Testis (tissue), 3 donors: Measurements from ENCODE around the gene DIAPH1. TPM values are rescaled to one million over a fixed set of nuclear protein-coding genes. Genes with fewer than 3 reads are reported as not detected.

ENCODE experiments used
- DNase-seq: peaks from one replicate; pipeline ENCODE4 v3.0.0-alpha.2; 2019
- H3K27ac ChIP-seq, 2 donors: fragments of 200-600 bp; sonication (generic); one replicate each; pipeline ENCODE4 v1.5.1; 2019
- H3K27me3 ChIP-seq: fragments of 200-600 bp; sonication (generic); one replicate; pipeline ENCODE4 v1.5.1; 2019
- H3K36me3 ChIP-seq: fragments of 200-600 bp; sonication (generic); one replicate; pipeline ENCODE4 v1.5.1; 2017; ENCODE audit warnings: low read depth; ENCODE audit errors: missing control alignments
- H3K4me1 ChIP-seq: fragments of 200-600 bp; sonication (generic); one replicate; pipeline ENCODE4 v1.5.1; 2019
- H3K4me3 ChIP-seq, 2 donors: fragments of 200-600 bp; sonication (generic); one replicate each; pipeline ENCODE4 v1.5.1; 2017 to 2019
- H3K9me3 ChIP-seq: fragments of 200-600 bp; sonication (generic); one replicate; pipeline ENCODE4 v1.5.1; 2017
- POLR2A ChIP-seq: fragments of 450-650 bp; IDR thresholded peaks from one replicate; pipeline ENCODE4 v1.6.1; 2017; ENCODE audit warnings: antibody characterized with exemption, mild to moderate bottlenecking, moderate library complexity
- WGBS, 2 donors: methylation state at CpG; one replicate each; pipeline ENCODE4 v1.1.5; 2018; 5-methylcytosine and 5-hydroxymethylcytosine counted together
- intact Hi-C: fragments of 100-400 bp; cut with DNase I; formaldehyde crosslinking; loops from one replicate; pipeline ENCODE4 v1.15.1; 2023; ENCODE audit warnings: low total_unique reads
- polyA plus RNA-seq: library from polyadenylated mRNA; stranded (reverse); fragments of 350-450 nt; fragmentation: Illumina TruSeq; extraction: RNeasy Lipid Tissue Mini Kit (QIAGEN cat#74804); gene quantifications from one replicate; pipeline ENCODE4 v1.2.3, GENCODE V29; 2014; ENCODE audit warnings: low read depth, low replicate concordance; ENCODE audit not compliant: insufficient read depth
- total RNA-seq, 2 donors: library from RNA; depleted of rRNA; stranded (reverse); fragments of >200 nt; gene quantifications; one replicate each; pipeline ENCODE4 v1.2.3, GENCODE V29; 2016
- TF ChIP-seq, protein P1 (sequence below), 3 experiments: fragments of 450-650 bp in 2 of 3; fragments of 200-600 bp in 1 of 3; sonication (generic) in 1 of 3; IDR thresholded peaks; one replicate each; pipeline ENCODE4 v1.5.1; 2016 to 2019; ENCODE audit warnings: antibody characterized with exemption in 3 of 3, mild to moderate bottlenecking in 2 of 3, moderate library complexity in 1 of 3

Gene DIAPH1
- total and polyA plus RNA-seq, 3 donors from 2014 or later = 53.7 to 77.5 (median 58.2) TPM

DNA sequence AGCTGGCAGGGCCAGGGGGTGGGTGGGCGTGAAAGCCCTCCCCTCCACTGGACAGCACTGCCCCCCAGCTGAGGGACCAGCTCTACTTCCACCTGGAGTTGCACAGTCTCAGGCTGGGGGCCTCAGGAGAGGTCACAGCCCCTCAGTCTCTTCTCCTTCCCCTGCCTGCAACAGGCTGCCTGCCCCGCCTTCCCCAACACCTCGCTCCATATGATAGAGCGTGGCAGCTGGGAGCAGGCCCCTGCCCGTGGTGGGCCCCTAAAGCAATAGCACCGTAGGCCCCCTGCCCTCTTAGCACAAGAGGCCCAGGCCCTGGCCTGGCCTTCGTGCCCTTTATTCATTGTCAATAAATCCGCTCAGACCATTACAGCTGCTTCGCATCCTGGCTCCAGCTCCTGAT is 21.9 kb upstream of the DIAPH1 start:
- WGBS, 2 donors = 85% methylated on average over 8 to 9 of the region's 9 CpGs
- Histone ChIP-seq H3K4me1 (peaks cover 9% of the 10 kb centered on the region), H3K4me3 (no peak overlapping the region), H3K9me3 (no peaks in the 10 kb centered on the region), H3K27ac (no peak overlapping the region), H3K27me3 (no peaks in the 10 kb centered on the region), H3K36me3 (no peaks in the 10 kb centered on the region)
- TF ChIP-seq POLR2A = no peak
- TF ChIP-seq, protein P1, sequence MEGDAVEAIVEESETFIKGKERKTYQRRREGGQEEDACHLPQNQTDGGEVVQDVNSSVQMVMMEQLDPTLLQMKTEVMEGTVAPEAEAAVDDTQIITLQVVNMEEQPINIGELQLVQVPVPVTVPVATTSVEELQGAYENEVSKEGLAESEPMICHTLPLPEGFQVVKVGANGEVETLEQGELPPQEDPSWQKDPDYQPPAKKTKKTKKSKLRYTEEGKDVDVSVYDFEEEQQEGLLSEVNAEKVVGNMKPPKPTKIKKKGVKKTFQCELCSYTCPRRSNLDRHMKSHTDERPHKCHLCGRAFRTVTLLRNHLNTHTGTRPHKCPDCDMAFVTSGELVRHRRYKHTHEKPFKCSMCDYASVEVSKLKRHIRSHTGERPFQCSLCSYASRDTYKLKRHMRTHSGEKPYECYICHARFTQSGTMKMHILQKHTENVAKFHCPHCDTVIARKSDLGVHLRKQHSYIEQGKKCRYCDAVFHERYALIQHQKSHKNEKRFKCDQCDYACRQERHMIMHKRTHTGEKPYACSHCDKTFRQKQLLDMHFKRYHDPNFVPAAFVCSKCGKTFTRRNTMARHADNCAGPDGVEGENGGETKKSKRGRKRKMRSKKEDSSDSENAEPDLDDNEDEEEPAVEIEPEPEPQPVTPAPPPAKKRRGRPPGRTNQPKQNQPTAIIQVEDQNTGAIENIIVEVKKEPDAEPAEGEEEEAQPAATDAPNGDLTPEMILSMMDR (IDR thresholded peaks at IDR 0.05) = no peak
- intact Hi-C loops = no loop called here
- DNase-seq = no peak

DNA sequence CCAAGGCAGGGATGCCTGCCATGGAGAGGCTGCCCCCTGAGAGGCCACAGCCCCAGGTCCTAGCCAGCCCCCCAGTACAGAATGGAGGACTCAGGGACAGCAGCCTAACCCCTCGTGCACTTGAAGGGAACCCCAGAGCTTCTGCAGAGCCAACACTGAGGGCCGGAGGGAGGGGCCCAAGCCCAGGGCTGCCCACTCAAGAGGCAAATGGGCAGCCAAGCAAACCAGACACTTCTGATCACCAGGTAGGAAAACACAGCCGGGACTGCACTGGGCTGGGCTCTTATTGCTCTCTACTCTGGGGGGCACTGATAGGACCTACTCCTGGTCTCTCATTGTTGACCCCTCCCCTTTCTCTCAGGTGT is 21.2 kb upstream of the DIAPH1 start:
- 88% methylated on average over 3 of the region's 3 CpGs; no CpG with 5 or more reads in 1 of the 2 donors for WGBS, 2 donors

DNA sequence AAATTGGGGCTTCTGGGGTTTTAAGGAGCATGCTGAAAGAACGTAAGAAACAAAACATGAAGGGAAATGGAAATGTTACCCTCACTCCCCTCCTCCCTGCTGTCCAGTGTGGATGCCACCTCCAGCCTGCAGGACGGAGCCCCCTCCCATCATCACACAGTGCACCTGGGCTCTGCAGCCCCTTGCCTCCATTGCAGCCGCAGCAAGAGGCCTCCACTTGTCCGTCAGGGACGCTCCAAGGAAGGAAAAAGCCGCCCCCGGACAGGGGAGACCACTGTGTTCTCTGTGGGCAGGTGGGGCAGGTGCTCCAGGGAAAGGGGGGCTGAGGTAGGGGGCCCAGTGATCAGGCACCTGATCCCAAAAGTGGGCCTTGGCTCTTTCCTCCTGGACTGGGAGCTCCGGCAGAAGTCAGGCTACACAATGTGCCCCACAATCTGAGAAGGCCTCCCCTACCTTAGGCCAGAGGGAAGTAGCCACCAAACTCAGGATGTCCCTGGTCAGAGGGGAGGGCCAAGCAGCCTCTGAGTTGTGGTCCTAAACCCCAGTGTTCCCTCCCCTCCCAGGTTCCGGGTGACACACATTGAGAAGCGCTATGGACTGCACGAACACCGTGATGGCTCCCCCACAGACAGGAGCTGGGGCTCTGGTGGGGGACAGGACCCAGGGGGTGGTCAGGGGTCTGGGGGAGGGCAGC is 20.7 kb upstream of the DIAPH1 start:
- intact Hi-C loops = no loop called here

More for the DNA sequence above, 21.2 kb upstream of the DIAPH1 start:
- H3K4me3 ChIP-seq = no peak overlapping the region
- peaks cover 10% of the 10 kb centered on the region for H3K4me1 ChIP-seq
- H3K9me3 ChIP-seq = no peaks in the 10 kb centered on the region
- no peak for DNase-seq
- TF ChIP-seq POLR2A = no peak
- TF ChIP-seq, protein P1 (IDR thresholded peaks at IDR 0.05) = no peak
- H3K27ac ChIP-seq = no peak overlapping the region
- intact Hi-C loops = no loop called here
- no peaks in the 10 kb centered on the region for H3K27me3 ChIP-seq
- no peaks in the 10 kb centered on the region for H3K36me3 ChIP-seq

DNA sequence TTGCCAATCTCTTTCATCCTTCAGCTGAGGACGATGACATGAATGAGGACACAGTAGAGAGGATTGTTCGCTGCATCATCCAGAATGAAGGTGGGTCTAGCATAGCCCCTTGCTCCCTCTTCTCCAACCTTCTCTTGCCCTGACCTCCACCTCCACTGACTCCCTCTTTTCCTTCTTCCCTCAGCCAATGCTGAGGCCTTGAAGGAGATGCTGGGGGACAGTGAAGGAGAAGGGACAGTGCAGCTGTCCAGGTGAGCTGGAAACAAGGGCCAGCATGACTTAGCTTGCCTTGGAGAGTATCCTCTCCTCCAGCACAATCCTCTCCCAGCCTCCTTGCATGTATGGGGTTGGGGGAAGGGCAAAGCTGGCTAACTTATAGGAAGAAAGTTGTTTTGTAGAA is 20.0 kb upstream of the DIAPH1 start:
- WGBS, 2 donors = 74 to 93% methylated on average over 2 of the region's 2 CpGs
- no peak for TF ChIP-seq POLR2A
- TF ChIP-seq, protein P1 (IDR thresholded peaks at IDR 0.05) = no peak
- Histone ChIP-seq H3K27ac (no peak overlapping the region), H3K27me3 (no peaks in the 10 kb centered on the region), H3K4me3 (no peak overlapping the region), H3K4me1 (peaks cover 10% of the 10 kb centered on the region), H3K9me3 (no peaks in the 10 kb centered on the region), H3K36me3 (no peaks in the 10 kb centered on the region)
- intact Hi-C loops = no loop called here
- DNase-seq = no peak

More for the DNA sequence above, 20.7 kb upstream of the DIAPH1 start:
- no peak for DNase-seq
- TF ChIP-seq, protein P1 (IDR thresholded peaks at IDR 0.05) = no peak
- TF ChIP-seq POLR2A = no peak
- Histone ChIP-seq H3K27ac (no peak overlapping the region), H3K27me3 (no peaks in the 10 kb centered on the region), H3K36me3 (no peaks in the 10 kb centered on the region), H3K9me3 (no peaks in the 10 kb centered on the region), H3K4me1 (peaks cover 10% of the 10 kb centered on the region), H3K4me3 (no peak overlapping the region)
- 81 to 93% methylated on average over 7 to 12 of the region's 12 CpGs for WGBS, 2 donors
